ENCODE results near the gene PRDM2.

The PRDM2 gene

GRCh38 chr1:13836631-13837030, 136.6 kb downstream of the PRDM2 start:
- no peak for DNase-seq (ENCODE audit: low read depth)

GRCh38 chr1:13838236-13838635, 138.2 kb downstream of the PRDM2 start:
- no peak for DNase-seq (ENCODE audit: low read depth)

- no peak for DNase-seq (ENCODE audit: low read depth)
These were observed 142.5 kb downstream of the PRDM2 start for GRCh38 chr1:13842497-13842896.

GRCh38 chr1:13851726-13852125, 151.7 kb downstream of the PRDM2 start:
- DNase-seq (ENCODE audit: low read depth): no peak

- DNase-seq (ENCODE audit: low read depth): no peak
These were observed 155.6 kb downstream of the PRDM2 start for GRCh38 chr1:13855554-13855953.

GRCh38 chr1:13860031-13860430, 160.0 kb downstream of the PRDM2 start:
- no peak for DNase-seq (ENCODE audit: low read depth)

GRCh38 chr1:13864760-13865159, 164.8 kb downstream of the PRDM2 start:
- no peak for DNase-seq (ENCODE audit: low read depth)

GRCh38 chr1:13865851-13866250, 165.9 kb downstream of the PRDM2 start:
- DNase-seq (ENCODE audit: low read depth): no peak

- DNase-seq (ENCODE audit: low read depth): no peak
These were observed 167.6 kb downstream of the PRDM2 start for GRCh38 chr1:13867603-13868002.

GRCh38 chr1:13869172-13869797, 169.3 kb downstream of the PRDM2 start:
- no peak for DNase-seq (ENCODE audit: low read depth)

GRCh38 chr1:13871413-13871812, 171.4 kb downstream of the PRDM2 start:
- no peak for DNase-seq (ENCODE audit: low read depth)

- no peak for DNase-seq (ENCODE audit: low read depth)
These were observed 171.9 kb downstream of the PRDM2 start for GRCh38 chr1:13871886-13872285.

GRCh38 chr1:13873032-13873431, 173.0 kb downstream of the PRDM2 start:
- no peak for DNase-seq (ENCODE audit: low read depth)

All from T-helper 22 cell (primary cell).